Mesendoderm (in vitro differentiated cells): Measurements from ENCODE around the gene IRS2.

Experiments
- DNase-seq: peaks from one replicate; pipeline ENCODE4 v3.0.0; 2013
- H2AK5ac ChIP-seq: 2 replicates; pipeline ENCODE4 v1.6.1; 2013; ENCODE audit warnings: low read length, inconsistent platforms
- H2BK120ac ChIP-seq: 2 replicates; pipeline ENCODE4 v1.6.1; 2013; ENCODE audit warnings: low read depth, mild to moderate bottlenecking, low read length, moderate library complexity, mixed read lengths
- H2BK15ac ChIP-seq: replicated peaks from 2 replicates; pipeline ENCODE4 v1.6.1; 2013; ENCODE audit warnings: low read depth, mild to moderate bottlenecking, moderate library complexity
- H2BK5ac ChIP-seq: 2 replicates; pipeline ENCODE4 v1.6.1; 2013; ENCODE audit warnings: low read length, inconsistent platforms
- H3K18ac ChIP-seq: 2 replicates; pipeline ENCODE4 v1.6.1; 2013; ENCODE audit warnings: mild to moderate bottlenecking, low read length, mixed read lengths
- H3K23ac ChIP-seq: one replicate; pipeline ENCODE4 v1.6.1; 2013; ENCODE audit warnings: low read length
- H3K27ac ChIP-seq: 2 replicates; pipeline ENCODE4 v1.5.1; 2013; ENCODE audit warnings: low read depth, mild to moderate bottlenecking, inconsistent platforms, low read length, moderate library complexity
- H3K27me3 ChIP-seq: 2 replicates; pipeline ENCODE4 v1.6.1; 2013; ENCODE audit warnings: low read length, control low read depth, mild to moderate bottlenecking, inconsistent platforms; ENCODE audit not compliant: insufficient read depth, poor library complexity
- H3K36me3 ChIP-seq: 2 replicates; pipeline ENCODE4 v1.6.1; 2013; ENCODE audit warnings: low read length, inconsistent platforms; ENCODE audit not compliant: control insufficient read depth, insufficient read depth
- H3K4ac ChIP-seq: one replicate; pipeline ENCODE4 v1.6.1; 2013; ENCODE audit warnings: low read depth, mild to moderate bottlenecking, low read length, moderate library complexity
- H3K4me1 ChIP-seq: 2 replicates; pipeline ENCODE4 v1.6.1; 2013; ENCODE audit warnings: low read depth, low read length, inconsistent platforms; ENCODE audit not compliant: control insufficient read depth
- H3K4me2 ChIP-seq: 2 replicates; pipeline ENCODE4 v1.6.1; 2013; ENCODE audit warnings: low read length
- H3K4me3 ChIP-seq: 2 replicates; pipeline ENCODE4 v1.5.1; 2013; ENCODE audit warnings: mild to moderate bottlenecking, low read length
- H3K56ac ChIP-seq: one replicate; pipeline ENCODE4 v1.6.1; 2013; ENCODE audit warnings: low read length
- H3K79me1 ChIP-seq: 2 replicates; pipeline ENCODE4 v1.6.1; 2013; ENCODE audit warnings: low read length, inconsistent platforms
- H3K79me2 ChIP-seq: 2 replicates; pipeline ENCODE4 v1.6.1; 2013; ENCODE audit warnings: mild to moderate bottlenecking, low read length; ENCODE audit not compliant: control insufficient read depth, insufficient read depth
- H3K9ac ChIP-seq: 2 replicates; pipeline ENCODE4 v1.6.1; 2013; ENCODE audit warnings: low read length, inconsistent platforms
- H4K5ac ChIP-seq: one replicate; pipeline ENCODE4 v1.6.1; 2013; ENCODE audit warnings: low read length
- H4K8ac ChIP-seq: one replicate; pipeline ENCODE4 v1.6.1; 2013; ENCODE audit warnings: low read depth, mild to moderate bottlenecking, control low read depth, low read length, moderate library complexity
- WGBS: extraction: QIAGEN DNeasy Blood & Tissue Kit; methylation state at CpG from one replicate; pipeline ENCODE4 v1.1.7; 2013; ENCODE audit warnings: low lambda C conversion rate, missing lambda C conversion rate; ENCODE audit not compliant: insufficient coverage; ENCODE audit errors: extremely low coverage; 5-methylcytosine and 5-hydroxymethylcytosine counted together

Gene IRS2

GRCh38 chr13:109720758-109721184 is 65.6 kb downstream of the IRS2 start:
- no peak overlapping the region for H2BK5ac ChIP-seq
- H2BK120ac ChIP-seq = no peak overlapping the region
- no peak overlapping the region for H2BK15ac ChIP-seq
- H4K8ac ChIP-seq = no peak overlapping the region
- H3K4me1 ChIP-seq = peaks cover 2% of the 10 kb centered on the region
- no peak overlapping the region for H3K4me3 ChIP-seq
- no peaks in the 10 kb centered on the region for H3K27me3 ChIP-seq
- H3K27ac ChIP-seq = no peak overlapping the region
- H3K4me2 ChIP-seq = no peak overlapping the region
- H3K4ac ChIP-seq = no peak overlapping the region
- no peak overlapping the region for H2AK5ac ChIP-seq
- DNase-seq = no peak
- no peak overlapping the region for H3K56ac ChIP-seq
- WGBS = no CpG with 5 or more reads among the region's 5 CpGs
- H3K18ac ChIP-seq = peak overlapping the region; percentile 28
- no peak overlapping the region for H3K23ac ChIP-seq
- H3K79me1 ChIP-seq = no peaks in the 10 kb centered on the region
- no peaks in the 10 kb centered on the region for H3K36me3 ChIP-seq
- no peak overlapping the region for H4K5ac ChIP-seq
- no peaks in the 10 kb centered on the region for H3K79me2 ChIP-seq
- H3K9ac ChIP-seq = no peak overlapping the region

DNA sequence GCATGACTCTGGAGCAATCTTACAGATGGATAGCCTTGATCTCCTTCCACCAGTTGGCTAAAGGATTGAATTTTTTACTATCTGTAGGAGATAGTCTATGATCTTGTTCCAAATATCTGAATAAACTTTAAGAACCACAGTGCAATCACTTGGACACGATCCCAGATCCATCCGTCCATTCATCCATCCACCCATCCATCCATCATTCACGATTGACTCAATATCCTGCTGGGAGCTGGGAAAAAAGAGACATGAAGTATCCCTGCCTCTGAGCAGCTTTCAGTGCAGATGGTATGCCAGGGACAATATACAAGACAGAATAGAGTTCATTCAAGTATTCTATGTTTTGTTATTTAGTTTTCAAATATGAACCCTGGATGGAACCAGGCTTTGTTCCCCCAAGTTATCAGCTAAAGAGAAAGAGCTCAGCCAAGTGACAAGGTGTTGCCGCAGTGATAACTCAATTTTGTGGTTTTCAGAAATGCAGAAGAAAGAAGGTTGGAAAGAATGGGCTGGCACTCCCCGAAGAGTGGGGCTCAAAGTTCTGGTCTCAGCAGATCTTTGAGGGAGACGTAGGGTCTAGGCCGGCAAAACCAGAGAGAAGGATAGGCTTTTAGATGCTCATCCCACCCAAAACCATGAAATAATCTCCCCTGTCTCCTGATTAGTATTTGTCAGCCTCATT is 66.3 kb downstream of the IRS2 start:
- Histone ChIP-seq H3K9ac (no peak overlapping the region), H2BK120ac (no peak overlapping the region), H3K79me2 (no peaks in the 10 kb centered on the region), H3K4me3 (no peak overlapping the region), H3K27me3 (no peaks in the 10 kb centered on the region), H4K5ac (no peak overlapping the region), H2BK15ac (no peak overlapping the region), H3K4me1 (peaks cover 2% of the 10 kb centered on the region), H3K4ac (no peak overlapping the region), H3K79me1 (no peaks in the 10 kb centered on the region), H3K23ac (no peak overlapping the region), H3K27ac (no peak overlapping the region), H3K4me2 (no peak overlapping the region), H2BK5ac (no peak overlapping the region), H3K36me3 (no peaks in the 10 kb centered on the region), H4K8ac (no peak overlapping the region), H2AK5ac (no peak overlapping the region), H3K18ac (no peak overlapping the region), H3K56ac (no peak overlapping the region)
- WGBS = no CpG with 5 or more reads among the region's 7 CpGs
- DNase-seq = no peak

- Histone ChIP-seq H3K18ac (no peak overlapping the region), H3K4me2 (no peak overlapping the region), H2BK15ac (no peak overlapping the region), H3K56ac (no peak overlapping the region), H2BK120ac (no peak overlapping the region), H3K9ac (no peak overlapping the region), H3K79me2 (no peaks in the 10 kb centered on the region), H2BK5ac (no peak overlapping the region), H3K36me3 (no peaks in the 10 kb centered on the region), H4K8ac (no peak overlapping the region), H3K27me3 (no peaks in the 10 kb centered on the region), H3K4ac (no peak overlapping the region), H3K4me3 (no peak overlapping the region), H2AK5ac (no peak overlapping the region), H3K4me1 (peaks cover 2% of the 10 kb centered on the region), H3K79me1 (no peaks in the 10 kb centered on the region), H3K27ac (no peak overlapping the region), H3K23ac (no peak overlapping the region), H4K5ac (no peak overlapping the region)
- no peak for DNase-seq
Measured at GRCh38 chr13:109718726-109719125, 67.7 kb downstream of the IRS2 start.

DNA sequence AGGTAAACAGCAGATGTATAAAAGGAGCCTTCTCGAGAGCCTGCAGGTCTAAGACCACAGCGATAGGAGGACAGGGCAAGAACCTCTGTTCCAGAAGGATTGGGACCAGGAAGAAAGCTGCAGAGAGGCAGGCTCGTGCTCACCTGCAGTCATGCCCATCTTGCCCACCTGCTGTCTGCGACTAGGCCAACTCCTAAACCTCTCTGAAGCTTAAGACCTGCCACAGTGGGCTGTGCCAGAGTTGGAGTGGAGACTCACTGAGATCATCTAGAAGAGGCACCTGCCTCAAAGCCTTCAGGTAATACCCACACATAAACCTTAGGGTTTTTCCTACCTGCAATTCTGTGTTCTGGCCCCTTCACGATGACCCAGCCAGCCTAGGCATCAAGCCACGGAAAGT is 68.7 kb downstream of the IRS2 start:
- DNase-seq = no peak
- no peak overlapping the region for H3K9ac ChIP-seq

GRCh38 chr13:109715902-109716301 is 70.5 kb downstream of the IRS2 start:
- Histone ChIP-seq H3K36me3 (no peaks in the 10 kb centered on the region), H3K4me2 (no peak overlapping the region), H2BK15ac (no peak overlapping the region), H2BK120ac (no peak overlapping the region), H3K56ac (no peak overlapping the region), H3K9ac (no peak overlapping the region), H3K4ac (no peak overlapping the region), H3K4me1 (peaks cover 6% of the 10 kb centered on the region), H3K4me3 (no peak overlapping the region), H2BK5ac (no peak overlapping the region), H3K79me1 (no peaks in the 10 kb centered on the region), H3K27ac (no peak overlapping the region), H3K18ac (no peak overlapping the region), H4K5ac (no peak overlapping the region), H3K79me2 (no peaks in the 10 kb centered on the region), H3K27me3 (no peaks in the 10 kb centered on the region), H3K23ac (no peak overlapping the region), H4K8ac (no peak overlapping the region), H2AK5ac (no peak overlapping the region)
- no CpG with 5 or more reads among the region's 1 CpG for WGBS
- DNase-seq = peak; percentile 69

More for the DNA sequence above, 68.7 kb downstream of the IRS2 start:
- no peaks in the 10 kb centered on the region for H3K27me3 ChIP-seq
- no peaks in the 10 kb centered on the region for H3K36me3 ChIP-seq
- H4K5ac ChIP-seq = no peak overlapping the region
- WGBS = no CpG with 5 or more reads among the region's 6 CpGs
- no peak overlapping the region for H2BK5ac ChIP-seq
- no peak overlapping the region for H2BK120ac ChIP-seq
- H2AK5ac ChIP-seq = no peak overlapping the region
- H3K23ac ChIP-seq = no peak overlapping the region
- no peak overlapping the region for H2BK15ac ChIP-seq
- H3K4me2 ChIP-seq = no peak overlapping the region
- H3K4ac ChIP-seq = no peak overlapping the region
- peaks cover 2% of the 10 kb centered on the region for H3K4me1 ChIP-seq
- no peak overlapping the region for H3K4me3 ChIP-seq
- no peaks in the 10 kb centered on the region for H3K79me2 ChIP-seq
- no peak overlapping the region for H3K27ac ChIP-seq
- H4K8ac ChIP-seq = no peak overlapping the region
- H3K79me1 ChIP-seq = no peaks in the 10 kb centered on the region
- H3K56ac ChIP-seq = no peak overlapping the region
- H3K18ac ChIP-seq = no peak overlapping the region

DNA sequence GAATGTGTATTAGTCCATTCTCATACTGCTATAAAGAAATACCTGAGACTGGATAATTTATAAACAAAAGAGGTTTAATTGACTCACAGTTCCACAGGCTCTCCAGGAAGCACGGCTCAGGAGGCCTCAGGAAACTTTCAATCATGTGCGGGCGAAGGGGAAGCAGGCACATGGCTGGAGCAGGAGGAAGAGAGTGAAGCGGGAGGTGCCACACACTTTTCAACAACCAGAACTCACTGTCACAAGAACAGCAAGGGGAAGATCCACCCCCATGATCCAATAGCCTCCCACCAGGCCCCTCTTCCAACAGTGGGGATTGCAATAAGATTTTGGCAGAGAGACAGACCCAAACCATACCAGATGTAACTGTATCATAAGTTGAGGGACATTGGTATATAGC is 72.7 kb downstream of the IRS2 start:
- peak overlapping the region; percentile 21 for H2BK120ac ChIP-seq
- H3K79me2 ChIP-seq = no peaks in the 10 kb centered on the region
- no peak for DNase-seq
- H3K79me1 ChIP-seq = no peaks in the 10 kb centered on the region
- no peaks in the 10 kb centered on the region for H3K36me3 ChIP-seq
- H3K27me3 ChIP-seq = no peaks in the 10 kb centered on the region
- H2AK5ac ChIP-seq = no peak overlapping the region
- no peak overlapping the region for H3K56ac ChIP-seq
- H3K4me2 ChIP-seq = no peak overlapping the region
- H4K5ac ChIP-seq = no peak overlapping the region
- H3K18ac ChIP-seq = peak overlapping the region; percentile 61
- no peak overlapping the region for H3K4ac ChIP-seq
- H3K4me1 ChIP-seq = peaks cover 6% of the 10 kb centered on the region
- H4K8ac ChIP-seq = no peak overlapping the region
- no peak overlapping the region for H3K4me3 ChIP-seq
- H2BK5ac ChIP-seq = no peak overlapping the region
- H3K23ac ChIP-seq = no peak overlapping the region
- no peak overlapping the region for H3K27ac ChIP-seq
- peak overlapping the region; percentile 23 for H2BK15ac ChIP-seq
- no peak overlapping the region for H3K9ac ChIP-seq
- WGBS = no CpG with 5 or more reads among the region's 4 CpGs
